HEK293 (cell line): Measurements from ENCODE around the gene MAP3K14.
A peak's percentile ranks its signal among the peaks of the same experiment; 100 is the strongest.

Experiments used
- AEBP2 ChIP-seq: fragments of 450-650 bp; formaldehyde crosslinking; IDR thresholded peaks from 2 replicates; pipeline ENCODE4 v1.5.1; 2016; ENCODE audit warnings: missing biosample characterization, missing genetic modification characterization, borderline replicate concordance
- CTCF ChIP-seq: fragments of 450-650 bp; formaldehyde crosslinking; IDR thresholded peaks from 2 replicates; pipeline ENCODE4 v1.5.1; 2016; ENCODE audit warnings: missing biosample characterization, missing genetic modification characterization
- IKZF3 ChIP-seq: fragments of 450-650 bp; IDR thresholded peaks from 2 replicates; pipeline ENCODE4 v1.5.0; 2018; ENCODE audit warnings: missing biosample characterization, mild to moderate bottlenecking, missing genetic modification characterization, moderate library complexity
- KLF16 ChIP-seq: fragments of 450-650 bp; formaldehyde crosslinking; IDR thresholded peaks from 2 replicates; pipeline ENCODE4 v1.5.1; 2017; ENCODE audit warnings: missing biosample characterization, missing genetic modification characterization
- MEIS1 ChIP-seq: sonication (generic); formaldehyde crosslinking; IDR thresholded peaks from 2 replicates; pipeline ENCODE4 v1.8.1; 2022; ENCODE audit warnings: missing genetic modification reagents, mild to moderate bottlenecking, borderline replicate concordance
- OVOL3 ChIP-seq: fragments of 450-650 bp; formaldehyde crosslinking; IDR thresholded peaks from 2 replicates; pipeline ENCODE4 v1.5.1; 2016; ENCODE audit warnings: missing biosample characterization, missing genetic modification characterization
- PRDM10 ChIP-seq: fragments of 450-650 bp; formaldehyde crosslinking; IDR thresholded peaks from 2 replicates; pipeline ENCODE4 v1.5.1; 2016; ENCODE audit warnings: missing biosample characterization, missing genetic modification characterization
- PRDM4 ChIP-seq: fragments of 450-650 bp; formaldehyde crosslinking; IDR thresholded peaks from 2 replicates; pipeline ENCODE4 v1.5.1; 2017; ENCODE audit warnings: missing biosample characterization, missing genetic modification characterization
- REPIN1 ChIP-seq: fragments of 450-650 bp; formaldehyde crosslinking; IDR thresholded peaks from 2 replicates; pipeline ENCODE4 v1.5.1; 2017; ENCODE audit warnings: missing biosample characterization, missing genetic modification characterization, low read depth
- TCF7L2 ChIP-seq: IDR thresholded peaks from 2 replicates; pipeline ENCODE4 v1.6.1; 2011; ENCODE audit warnings: low read depth, mild to moderate bottlenecking, inconsistent platforms, low read length, moderate library complexity, borderline replicate concordance
- YY1 ChIP-seq: fragments of 450-650 bp; formaldehyde crosslinking; IDR thresholded peaks from 2 replicates; pipeline ENCODE4 v1.5.1; 2018; ENCODE audit warnings: missing biosample characterization, missing genetic modification characterization
- ZBTB8A ChIP-seq: fragments of 450-650 bp; formaldehyde crosslinking; IDR thresholded peaks from 2 replicates; pipeline ENCODE4 v1.5.1; 2016; ENCODE audit warnings: missing biosample characterization, missing genetic modification characterization
- ZFHX2 ChIP-seq: fragments of 450-650 bp; formaldehyde crosslinking; conservative IDR thresholded peaks from 2 replicates; pipeline ENCODE4 v1.5.1; 2016; ENCODE audit warnings: missing biosample characterization, missing genetic modification characterization
- ZNF112 ChIP-seq: fragments of 450-650 bp; formaldehyde crosslinking; IDR thresholded peaks from 2 replicates; pipeline ENCODE4 v1.5.0; 2017; ENCODE audit warnings: missing biosample characterization, missing genetic modification characterization
- ZNF174 ChIP-seq: fragments of 450-650 bp; formaldehyde crosslinking; IDR thresholded peaks from 2 replicates; pipeline ENCODE4 v1.5.0; 2017; ENCODE audit warnings: missing biosample characterization, mild to moderate bottlenecking, missing genetic modification characterization
- ZNF175 ChIP-seq: fragments of 450-650 bp; formaldehyde crosslinking; IDR thresholded peaks from 2 replicates; pipeline ENCODE4 v1.5.1; 2016; ENCODE audit warnings: missing biosample characterization, missing genetic modification characterization
- ZNF184 ChIP-seq: fragments of 450-650 bp; IDR thresholded peaks from 2 replicates; pipeline ENCODE4 v1.5.1; 2018; ENCODE audit warnings: missing biosample characterization, mild to moderate bottlenecking, missing genetic modification characterization
- ZNF211 ChIP-seq: fragments of 450-650 bp; formaldehyde crosslinking; IDR thresholded peaks from 2 replicates; pipeline ENCODE4 v1.5.1; 2016; ENCODE audit warnings: low read depth, missing biosample characterization, missing genetic modification characterization
- ZNF214 ChIP-seq: fragments of 450-650 bp; formaldehyde crosslinking; IDR thresholded peaks from 2 replicates; pipeline ENCODE4 v1.5.1; 2017; ENCODE audit warnings: missing biosample characterization, mild to moderate bottlenecking, missing genetic modification characterization, borderline replicate concordance
- ZNF23 ChIP-seq: fragments of 450-650 bp; formaldehyde crosslinking; IDR thresholded peaks from 2 replicates; pipeline ENCODE4 v1.5.1; 2016; ENCODE audit warnings: missing biosample characterization, missing genetic modification characterization, borderline replicate concordance
- ZNF350 ChIP-seq: fragments of 450-650 bp; formaldehyde crosslinking; IDR thresholded peaks from 2 replicates; pipeline ENCODE4 v1.5.0; 2017; ENCODE audit warnings: missing biosample characterization, mild to moderate bottlenecking, missing genetic modification characterization
- ZNF518A ChIP-seq: fragments of 450-650 bp; formaldehyde crosslinking; conservative IDR thresholded peaks from 2 replicates; pipeline ENCODE4 v1.5.1; 2016; ENCODE audit warnings: low read depth, missing biosample characterization, missing genetic modification characterization
- ZNF521 ChIP-seq: fragments of 450-650 bp; formaldehyde crosslinking; IDR thresholded peaks from 2 replicates; pipeline ENCODE4 v1.5.1; 2017; ENCODE audit warnings: missing biosample characterization, mild to moderate bottlenecking, missing genetic modification characterization
- ZNF629 ChIP-seq: fragments of 450-650 bp; formaldehyde crosslinking; IDR thresholded peaks from 2 replicates; pipeline ENCODE4 v1.5.1; 2017; ENCODE audit warnings: missing biosample characterization, missing genetic modification characterization
- ZNF654 ChIP-seq: fragments of 450-650 bp; formaldehyde crosslinking; IDR thresholded peaks from 2 replicates; pipeline ENCODE4 v1.5.1; 2016; ENCODE audit warnings: low read depth, missing biosample characterization, missing genetic modification characterization
- ZNF660 ChIP-seq: fragments of 450-650 bp; IDR thresholded peaks from 2 replicates; pipeline ENCODE4 v1.5.1; 2018; ENCODE audit warnings: missing biosample characterization, mild to moderate bottlenecking, missing genetic modification characterization
- ZNF76 ChIP-seq: fragments of 450-650 bp; formaldehyde crosslinking; IDR thresholded peaks from 2 replicates; pipeline ENCODE4; 2016; ENCODE audit warnings: low read depth, missing biosample characterization, missing genetic modification characterization, borderline replicate concordance

The MAP3K14 gene

GRCh38 chr17:45334231-45334630 is 17.4 kb upstream of the MAP3K14 start (continued):
- TF ChIP-seq ZNF350 (no peak), ZNF629 (tag by site-specific recombination) (peak; percentile 79), ZNF76 (tag by site-specific recombination) (no peak), IKZF3 (tag by site-specific recombination) (no peak; the same call in 1 of the 2 replicates), ZNF112 (tag by site-specific recombination) (no peak), ZFHX2 (tag by site-specific recombination) (peak; percentile 97), ZNF23 (no peak), ZNF211 (tag by site-specific recombination) (no peak), CTCF (tag by site-specific recombination) (no peak), ZNF214 (tag by site-specific recombination) (no peak), ZNF654 (tag by site-specific recombination) (no peak), ZNF184 (no peak), KLF16 (no peak), YY1 (tag by site-specific recombination) (no peak), ZBTB8A (peak; percentile 18; the same call in 1 of the 2 replicates), PRDM10 (tag by site-specific recombination) (0 out of 2 replicates have a peak, but pooled peaks have one; percentile 26), OVOL3 (tag by site-specific recombination) (no peak), MEIS1 (CRISPR knock-in tag) (no peak), ZNF174 (tag by site-specific recombination) (no peak), PRDM4 (no peak), ZNF660 (tag by site-specific recombination) (peak; percentile 40; the same call in 1 of the 2 replicates), ZNF518A (no peak), TCF7L2 (no peak), REPIN1 (tag by site-specific recombination) (no peak), ZNF521 (tag by site-specific recombination) (no peak), AEBP2 (tag by site-specific recombination) (no peak), ZNF175 (no peak)
